ENCODE data around the gene GCK.

The GCK gene

GRCh38 chr7:44149571-44150465 is 39.4 kb downstream of the GCK start:
- H3K27ac ChIP-seq (ENCODE audit: low read depth, low read length): no peak overlapping the region

GRCh38 chr7:44148961-44149536 is 40.2 kb downstream of the GCK start:
- Histone ChIP-seq H3K27me3 (ENCODE audit: control insufficient read depth in 1 of 2, insufficient read depth in 2 of 2, low read length in 2 of 2) (peaks cover 0 to 24% of the 10 kb centered on the region in 2 donors), H3K9ac (ENCODE audit: low read length) (no peak overlapping the region), H3K27ac (ENCODE audit: low read depth, low read length) (no peak overlapping the region), H3K36me3 (ENCODE audit: insufficient read depth, low read length) (no peaks in the 10 kb centered on the region), H3K4me1 (ENCODE audit: insufficient read depth, low read length) (no peaks in the 10 kb centered on the region), H3K9me3 (ENCODE audit: low read length) (no peaks in the 10 kb centered on the region), H3K4me3 (ENCODE audit: low read depth in 1 of 2, low read length in 2 of 2) (no peak overlapping the region)

More at GRCh38 chr7:44149571-44150465, 39.4 kb downstream of the GCK start:
- Histone ChIP-seq H3K4me3 (ENCODE audit: low read depth in 1 of 2, low read length in 2 of 2) (no peak overlapping the region), H3K36me3 (ENCODE audit: insufficient read depth, low read length) (no peaks in the 10 kb centered on the region), H3K9me3 (ENCODE audit: low read length) (no peaks in the 10 kb centered on the region), H3K27me3 (ENCODE audit: control insufficient read depth in 1 of 2, insufficient read depth in 2 of 2, low read length in 2 of 2) (peaks cover 0 to 17% of the 10 kb centered on the region in 2 donors), H3K4me1 (ENCODE audit: insufficient read depth, low read length) (no peaks in the 10 kb centered on the region), H3K9ac (ENCODE audit: low read length) (no peak overlapping the region)

GRCh38 chr7:44148166-44148565 is 41.1 kb downstream of the GCK start:
- Histone ChIP-seq H3K36me3 (ENCODE audit: insufficient read depth, low read length) (no peaks in the 10 kb centered on the region), H3K9ac (ENCODE audit: low read length) (no peak overlapping the region), H3K4me1 (ENCODE audit: insufficient read depth, low read length) (no peaks in the 10 kb centered on the region), H3K4me3 (ENCODE audit: low read depth in 1 of 2, low read length in 2 of 2) (no peak overlapping the region), H3K27me3 (ENCODE audit: control insufficient read depth in 1 of 2, insufficient read depth in 2 of 2, low read length in 2 of 2) (peaks cover 0 to 24% of the 10 kb centered on the region in 2 donors), H3K9me3 (ENCODE audit: low read length) (no peaks in the 10 kb centered on the region), H3K27ac (ENCODE audit: low read depth, low read length) (no peak overlapping the region)

GRCh38 chr7:44147026-44147991 is 41.9 kb downstream of the GCK start:
- Histone ChIP-seq H3K4me3 (ENCODE audit: low read depth in 1 of 2, low read length in 2 of 2) (no peak overlapping the region), H3K27ac (ENCODE audit: low read depth, low read length) (no peak overlapping the region), H3K9ac (ENCODE audit: low read length) (no peak overlapping the region), H3K4me1 (ENCODE audit: insufficient read depth, low read length) (no peaks in the 10 kb centered on the region), H3K9me3 (ENCODE audit: low read length) (no peaks in the 10 kb centered on the region), H3K36me3 (ENCODE audit: insufficient read depth, low read length) (no peaks in the 10 kb centered on the region), H3K27me3 (ENCODE audit: control insufficient read depth in 1 of 2, insufficient read depth in 2 of 2, low read length in 2 of 2) (peaks cover 0 to 24% of the 10 kb centered on the region in 2 donors)

GRCh38 chr7:44145969-44146911 is 43.0 kb downstream of the GCK start:
- peak overlapping the region; percentile 32 to 38 for H3K4me3 ChIP-seq (ENCODE audit: low read depth in 1 of 2, low read length in 2 of 2)
- peaks cover 0 to 24% of the 10 kb centered on the region in 2 donors for H3K27me3 ChIP-seq (ENCODE audit: control insufficient read depth in 1 of 2, insufficient read depth in 2 of 2, low read length in 2 of 2)
- no peaks in the 10 kb centered on the region for H3K9me3 ChIP-seq (ENCODE audit: low read length)
- H3K9ac ChIP-seq (ENCODE audit: low read length): no peak overlapping the region
- no peaks in the 10 kb centered on the region for H3K36me3 ChIP-seq (ENCODE audit: insufficient read depth, low read length)
- no peak overlapping the region for H3K27ac ChIP-seq (ENCODE audit: low read depth, low read length)
- no peaks in the 10 kb centered on the region for H3K4me1 ChIP-seq (ENCODE audit: insufficient read depth, low read length)

- peak overlapping the region; percentile 32 to 38 for H3K4me3 ChIP-seq (ENCODE audit: low read depth in 1 of 2, low read length in 2 of 2)
- H3K9me3 ChIP-seq (ENCODE audit: low read length): no peaks in the 10 kb centered on the region
- no peaks in the 10 kb centered on the region for H3K36me3 ChIP-seq (ENCODE audit: insufficient read depth, low read length)
- no peaks in the 10 kb centered on the region for H3K4me1 ChIP-seq (ENCODE audit: insufficient read depth, low read length)
- H3K27ac ChIP-seq (ENCODE audit: low read depth, low read length): no peak overlapping the region
- peaks cover 0 to 24% of the 10 kb centered on the region in 2 donors for H3K27me3 ChIP-seq (ENCODE audit: control insufficient read depth in 1 of 2, insufficient read depth in 2 of 2, low read length in 2 of 2)
- no peak overlapping the region for H3K9ac ChIP-seq (ENCODE audit: low read length)
Measured at GRCh38 chr7:44145479-44145968, 43.7 kb downstream of the GCK start.

- no peak overlapping the region for H3K27ac ChIP-seq (ENCODE audit: low read depth, low read length)
- H3K4me1 ChIP-seq (ENCODE audit: insufficient read depth, low read length): no peaks in the 10 kb centered on the region
- no peaks in the 10 kb centered on the region for H3K9me3 ChIP-seq (ENCODE audit: low read length)
- peaks cover 0 to 24% of the 10 kb centered on the region in 2 donors for H3K27me3 ChIP-seq (ENCODE audit: control insufficient read depth in 1 of 2, insufficient read depth in 2 of 2, low read length in 2 of 2)
- H3K36me3 ChIP-seq (ENCODE audit: insufficient read depth, low read length): no peaks in the 10 kb centered on the region
- H3K9ac ChIP-seq (ENCODE audit: low read length): no peak overlapping the region
- peak overlapping the region in 1 of 2 donors; percentile 32 for H3K4me3 ChIP-seq (ENCODE audit: low read depth in 1 of 2, low read length in 2 of 2)
Measured at GRCh38 chr7:44144968-44145478, 44.2 kb downstream of the GCK start.

- Histone ChIP-seq H3K27ac (ENCODE audit: low read depth, low read length) (no peak overlapping the region), H3K4me1 (ENCODE audit: insufficient read depth, low read length) (no peaks in the 10 kb centered on the region), H3K9me3 (ENCODE audit: low read length) (no peaks in the 10 kb centered on the region), H3K4me3 (ENCODE audit: low read depth in 1 of 2, low read length in 2 of 2) (no peak overlapping the region), H3K9ac (ENCODE audit: low read length) (no peak overlapping the region), H3K36me3 (ENCODE audit: insufficient read depth, low read length) (no peaks in the 10 kb centered on the region), H3K27me3 (ENCODE audit: control insufficient read depth in 1 of 2, insufficient read depth in 2 of 2, low read length in 2 of 2) (peaks cover 0 to 26% of the 10 kb centered on the region in 2 donors)
Measured at GRCh38 chr7:44144426-44144967, 44.7 kb downstream of the GCK start.

GRCh38 chr7:44143646-44144250 is 45.5 kb downstream of the GCK start:
- Histone ChIP-seq H3K9me3 (ENCODE audit: low read length) (no peaks in the 10 kb centered on the region), H3K36me3 (ENCODE audit: insufficient read depth, low read length) (no peaks in the 10 kb centered on the region), H3K27me3 (ENCODE audit: control insufficient read depth in 1 of 2, insufficient read depth in 2 of 2, low read length in 2 of 2) (peaks cover 0 to 29% of the 10 kb centered on the region in 2 donors), H3K27ac (ENCODE audit: low read depth, low read length) (no peak overlapping the region), H3K9ac (ENCODE audit: low read length) (no peak overlapping the region), H3K4me3 (ENCODE audit: low read depth in 1 of 2, low read length in 2 of 2) (no peak overlapping the region), H3K4me1 (ENCODE audit: insufficient read depth, low read length) (no peaks in the 10 kb centered on the region)

Measured in muscle layer of colon (tissue), 2 donors.